Measurements from ENCODE around the gene NKD1.
"Not testable (repeated sequence)": the region's sequence is repeated elsewhere in the genome, so short reads cannot be mapped to it uniquely, and the experiment has no call there.

The NKD1 gene

GRCh38 chr16:50520451-50521245 lies 27.5 kb upstream of the NKD1 start:
- no peak for DNase-seq

- DNase-seq, result no peak
Measured at GRCh38 chr16:50521246-50521900, 26.8 kb upstream of the NKD1 start.

- no peak for DNase-seq
Measured at GRCh38 chr16:50522324-50522723, 25.9 kb upstream of the NKD1 start.

GRCh38 chr16:50523710-50524109 lies 24.5 kb upstream of the NKD1 start:
- DNase-seq, result no peak

- DNase-seq, result no peak
Measured at GRCh38 chr16:50525262-50525661, 22.9 kb upstream of the NKD1 start.

- DNase-seq, result no peak
Measured at GRCh38 chr16:50525716-50526115, 22.5 kb upstream of the NKD1 start.

GRCh38 chr16:50526249-50526648 lies 21.9 kb upstream of the NKD1 start:
- no peak for DNase-seq

GRCh38 chr16:50526796-50527195 lies 21.4 kb upstream of the NKD1 start:
- no peak for DNase-seq

GRCh38 chr16:50528820-50529219 lies 19.4 kb upstream of the NKD1 start:
- no peak for DNase-seq

- DNase-seq, result no peak
Measured at GRCh38 chr16:50529334-50529733, 18.9 kb upstream of the NKD1 start.

GRCh38 chr16:50530277-50531236 lies 17.6 kb upstream of the NKD1 start:
- no peak for DNase-seq

GRCh38 chr16:50531359-50531758 lies 16.8 kb upstream of the NKD1 start:
- DNase-seq, result no peak

- no peak for DNase-seq
Measured at GRCh38 chr16:50531901-50532300, 16.3 kb upstream of the NKD1 start.

GRCh38 chr16:50532576-50532975 lies 15.6 kb upstream of the NKD1 start:
- no peak for DNase-seq

- DNase-seq, result no peak
Measured at GRCh38 chr16:50533317-50533716, 14.9 kb upstream of the NKD1 start.

GRCh38 chr16:50534091-50534490 lies 14.1 kb upstream of the NKD1 start:
- DNase-seq, result no peak

GRCh38 chr16:50534556-50534955 lies 13.6 kb upstream of the NKD1 start:
- no peak for DNase-seq

GRCh38 chr16:50534958-50535357 lies 13.2 kb upstream of the NKD1 start:
- DNase-seq, result no peak

- no peak for DNase-seq
Measured at GRCh38 chr16:50535506-50536257, 12.5 kb upstream of the NKD1 start.

GRCh38 chr16:50536258-50536645 lies 11.9 kb upstream of the NKD1 start:
- DNase-seq, result not testable (repeated sequence)

- no peak for DNase-seq
Measured at GRCh38 chr16:50537533-50538290, 10.5 kb upstream of the NKD1 start.

Data from activated CD4-positive, alpha-beta T cell treated with anti-CD3 and anti-CD28 coated beads for 4 hours (primary cell).